K562 (cell line): ENCODE measurements around the gene HPCAL1. TPM values are rescaled to one million over a fixed set of nuclear protein-coding genes. Genes with fewer than 3 reads are reported as not detected.

Experiments
- BCOR ChIP-seq: fragments of 450-650 bp; IDR thresholded peaks from 2 replicates; pipeline ENCODE4 v1.6.1; 2016
- CCNT2 ChIP-seq: IDR thresholded peaks from 2 replicates; pipeline ENCODE4 v1.6.1; 2011; ENCODE audit warnings: borderline replicate concordance, low read depth, mild to moderate bottlenecking, moderate library complexity, mixed read lengths, low read length; ENCODE audit not compliant: insufficient read length; ENCODE audit errors: extremely low read depth
- DPF2 ChIP-seq: fragments of 450-650 bp; IDR thresholded peaks from 2 replicates; pipeline ENCODE4 v1.6.1; 2016
- EGR1 ChIP-seq: fragments of 450-650 bp; conservative IDR thresholded peaks from 2 replicates; pipeline ENCODE4 v1.6.1; 2017; ENCODE audit warnings: mild to moderate bottlenecking
- ESRRA ChIP-seq: fragments of 450-650 bp; IDR thresholded peaks from 2 replicates; pipeline ENCODE4 v1.6.1; 2014; ENCODE audit warnings: low read depth, mild to moderate bottlenecking, moderate library complexity, borderline replicate concordance
- MAFK ChIP-seq: IDR thresholded peaks from 2 replicates; pipeline ENCODE4 v1.6.1; 2011; ENCODE audit warnings: low read length, improper control_type of control experiment
- NFE2L1 ChIP-seq: fragments of 450-650 bp; IDR thresholded peaks from 2 replicates; pipeline ENCODE4 v1.6.1; 2016; ENCODE audit warnings: missing genetic modification characterization, low read depth, mild to moderate bottlenecking, missing compliant biosample characterization, moderate library complexity, borderline replicate concordance
- NRF1 ChIP-seq, 2 experiments: fragments of 450-650 bp; IDR thresholded peaks in 1 of 2; conservative IDR thresholded peaks in 1 of 2; 2 replicates each; pipeline ENCODE4 v1.6.1; 2014; ENCODE audit warnings: mild to moderate bottlenecking in 2 of 2
- PTTG1 ChIP-seq: fragments of 450-650 bp; IDR thresholded peaks from 2 replicates; pipeline ENCODE4 v1.6.1; 2016; ENCODE audit warnings: low read depth, mild to moderate bottlenecking, missing genetic modification characterization, missing compliant biosample characterization
- RAD51 ChIP-seq: fragments of 450-650 bp; IDR thresholded peaks from 2 replicates; pipeline ENCODE4 v1.7.1; 2016; ENCODE audit warnings: low read depth, mild to moderate bottlenecking, borderline replicate concordance
- SMARCA4 ChIP-seq: fragments of 450-650 bp; IDR thresholded peaks from 2 replicates; pipeline ENCODE4 v1.6.1; 2016
- SMARCE1 ChIP-seq: fragments of 450-650 bp; IDR thresholded peaks from 2 replicates; pipeline ENCODE4 v1.7.1; 2016; ENCODE audit warnings: mild to moderate bottlenecking
- TBL1XR1 ChIP-seq, 2 experiments: IDR thresholded peaks; 2 replicates each; pipeline ENCODE4 v1.6.1; 2012; ENCODE audit warnings: improper control_type of control experiment in 2 of 2, low read length in 2 of 2, mild to moderate bottlenecking in 1 of 2
- ZEB2 ChIP-seq: fragments of 450-650 bp; IDR thresholded peaks from 2 replicates; pipeline ENCODE4 v1.6.1; 2016
- ZFP1 ChIP-seq: fragments of 450-650 bp; formaldehyde crosslinking; IDR thresholded peaks from 2 replicates; pipeline ENCODE4 v1.4.0; 2020; ENCODE audit warnings: mild to moderate bottlenecking, mixed read lengths
- ZNF764 ChIP-seq: fragments of 250-450 bp; sonication (Bioruptor Pico); IDR thresholded peaks from 2 replicates; pipeline ENCODE4 v1.4.0; 2020; ENCODE audit warnings: low read depth, mild to moderate bottlenecking, moderate library complexity
- polyA plus RNA-seq, 8 experiments: library from polyadenylated mRNA; depleted of rRNA in 4 of 8; stranded (reverse) in 5 of 8; unstranded in 3 of 8; fragments of >200 nt; fragmentation: Nextera tagmentation in 2 of 8; fragmentation: Illumina TruSeq in 1 of 8; extraction: Ambion mirVana in 2 of 8; extraction: Trizol in 1 of 8; gene quantifications; 2 replicates each; pipeline versions ENCODE4 v1.2.1 to v1.2.3, GENCODE V29; 2011 to 2014; ENCODE audit warnings: inconsistent platforms in 1 of 8, missing spikeins in 1 of 8
- total RNA-seq, 7 experiments: library from RNA; depleted of rRNA in 6 of 7; stranded (reverse); fragments of >200 nt in 6 of 7; fragmentation: Illumina TruSeq in 2 of 7; extraction: Trizol in 2 of 7; gene quantifications; 2 replicates each; pipeline versions ENCODE4 v1.2.1 to v1.2.3, GENCODE V29; 2011 to 2021; ENCODE audit warnings: low replicate concordance in 1 of 7
- TF ChIP-seq, protein P1 (sequence below): IDR thresholded peaks from 3 replicates; pipeline ENCODE4 v1.6.1; 2011; ENCODE audit warnings: borderline replicate concordance, mild to moderate bottlenecking, moderate library complexity; ENCODE audit not compliant: insufficient read length; ENCODE audit errors: extremely low read depth
- TF ChIP-seq, protein P2 (sequence below): fragments of 250-450 bp; sonication (Bioruptor Pico); IDR thresholded peaks from 2 replicates; pipeline ENCODE4 v1.8.0; 2022; ENCODE audit warnings: moderate library complexity, mild to moderate bottlenecking, inconsistent platforms
- TF ChIP-seq, protein P3 (sequence below): fragments of 250-450 bp; sonication (Bioruptor Pico); IDR thresholded peaks from 2 replicates; pipeline ENCODE4 v1.4.0; 2020; ENCODE audit warnings: mild to moderate bottlenecking, moderate library complexity
- TF ChIP-seq, protein P4 (sequence below), 2 experiments: fragments of 450-650 bp in 1 of 2; sonication (generic) in 1 of 2; formaldehyde crosslinking in 1 of 2; IDR thresholded peaks in 1 of 2; conservative IDR thresholded peaks in 1 of 2; 2 replicates each; pipeline versions ENCODE4 v1.6.1 to v1.8.1; 2016 to 2023; ENCODE audit warnings: mild to moderate bottlenecking in 2 of 2, moderate library complexity in 2 of 2, inconsistent platforms in 1 of 2, missing genetic modification reagents in 1 of 2
- TF ChIP-seq, protein P5 (sequence below): fragments of 450-650 bp; IDR thresholded peaks from 2 replicates; pipeline ENCODE4 v1.6.1; 2016; ENCODE audit warnings: missing biosample characterization, missing genetic modification characterization

HPCAL1 gene
- total and polyA plus RNA-seq, 9 of the 15 experiments (the other 6 are each of a cell fraction or from before 2014, with no cell fraction given) = 2.7 to 65.5 (median 23.9) TPM

DNA sequence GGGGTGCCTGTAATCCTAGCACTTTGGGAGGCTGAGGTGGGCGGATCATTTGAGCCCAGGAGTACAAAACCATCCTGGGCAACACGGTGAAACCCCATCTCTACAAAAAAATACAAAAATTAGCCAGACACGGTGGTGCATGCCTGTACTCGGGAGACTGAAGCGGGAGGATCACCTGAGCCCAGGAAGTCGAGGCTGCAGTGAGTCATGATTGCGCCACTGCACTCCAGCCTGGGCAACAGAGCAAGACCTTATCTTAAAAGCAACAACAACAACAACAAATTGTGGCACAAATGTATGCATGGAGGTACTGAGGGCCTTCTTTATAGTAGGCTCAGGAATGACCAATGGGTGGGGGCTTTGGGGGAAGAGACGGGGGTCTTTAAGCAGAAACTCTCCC lies 38.5 kb downstream of the HPCAL1 start (continued):
- TF ChIP-seq, protein P1, sequence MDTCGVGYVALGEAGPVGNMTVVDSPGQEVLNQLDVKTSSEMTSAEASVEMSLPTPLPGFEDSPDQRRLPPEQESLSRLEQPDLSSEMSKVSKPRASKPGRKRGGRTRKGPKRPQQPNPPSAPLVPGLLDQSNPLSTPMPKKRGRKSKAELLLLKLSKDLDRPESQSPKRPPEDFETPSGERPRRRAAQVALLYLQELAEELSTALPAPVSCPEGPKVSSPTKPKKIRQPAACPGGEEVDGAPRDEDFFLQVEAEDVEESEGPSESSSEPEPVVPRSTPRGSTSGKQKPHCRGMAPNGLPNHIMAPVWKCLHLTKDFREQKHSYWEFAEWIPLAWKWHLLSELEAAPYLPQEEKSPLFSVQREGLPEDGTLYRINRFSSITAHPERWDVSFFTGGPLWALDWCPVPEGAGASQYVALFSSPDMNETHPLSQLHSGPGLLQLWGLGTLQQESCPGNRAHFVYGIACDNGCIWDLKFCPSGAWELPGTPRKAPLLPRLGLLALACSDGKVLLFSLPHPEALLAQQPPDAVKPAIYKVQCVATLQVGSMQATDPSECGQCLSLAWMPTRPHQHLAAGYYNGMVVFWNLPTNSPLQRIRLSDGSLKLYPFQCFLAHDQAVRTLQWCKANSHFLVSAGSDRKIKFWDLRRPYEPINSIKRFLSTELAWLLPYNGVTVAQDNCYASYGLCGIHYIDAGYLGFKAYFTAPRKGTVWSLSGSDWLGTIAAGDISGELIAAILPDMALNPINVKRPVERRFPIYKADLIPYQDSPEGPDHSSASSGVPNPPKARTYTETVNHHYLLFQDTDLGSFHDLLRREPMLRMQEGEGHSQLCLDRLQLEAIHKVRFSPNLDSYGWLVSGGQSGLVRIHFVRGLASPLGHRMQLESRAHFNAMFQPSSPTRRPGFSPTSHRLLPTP = no peak
- TF ChIP-seq DPF2 (peak; percentile 61; the same call in 1 of the 2 replicates), SMARCA4 (peak; percentile 55), MAFK (no peak), NRF1 (conservative IDR thresholded peaks at IDR 0.05 in 1 of 2, IDR thresholded peaks at IDR 0.05 in 1 of 2) (no peak), RAD51 (no peak), TBL1XR1 (IDR thresholded peaks at IDR 0.05; ENCODE audit: low read length in 2 of 2) (no peak), ESRRA (no peak), SMARCE1 (peak; percentile 47), PTTG1 (tag) (no peak), CCNT2 (no peak), ZEB2 (0 out of 2 replicates have a peak, but pooled peaks have one; percentile 21), ZFP1 (no peak), ZNF764 (CRISPR knock-in tag) (no peak), NFE2L1 (tag) (no peak), BCOR (peak; percentile 62; the same call in 1 of the 2 replicates), EGR1 (peak; percentile 9; the same call in 1 of the 2 replicates)
- TF ChIP-seq, protein P2, sequence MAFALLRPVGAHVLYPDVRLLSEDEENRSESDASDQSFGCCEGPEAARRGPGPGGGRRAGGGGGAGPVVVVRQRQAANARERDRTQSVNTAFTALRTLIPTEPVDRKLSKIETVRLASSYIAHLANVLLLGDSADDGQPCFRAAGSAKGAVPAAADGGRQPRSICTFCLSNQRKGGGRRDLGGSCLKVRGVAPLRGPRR (CRISPR knock-in tag) = no peak
- TF ChIP-seq, protein P3, sequence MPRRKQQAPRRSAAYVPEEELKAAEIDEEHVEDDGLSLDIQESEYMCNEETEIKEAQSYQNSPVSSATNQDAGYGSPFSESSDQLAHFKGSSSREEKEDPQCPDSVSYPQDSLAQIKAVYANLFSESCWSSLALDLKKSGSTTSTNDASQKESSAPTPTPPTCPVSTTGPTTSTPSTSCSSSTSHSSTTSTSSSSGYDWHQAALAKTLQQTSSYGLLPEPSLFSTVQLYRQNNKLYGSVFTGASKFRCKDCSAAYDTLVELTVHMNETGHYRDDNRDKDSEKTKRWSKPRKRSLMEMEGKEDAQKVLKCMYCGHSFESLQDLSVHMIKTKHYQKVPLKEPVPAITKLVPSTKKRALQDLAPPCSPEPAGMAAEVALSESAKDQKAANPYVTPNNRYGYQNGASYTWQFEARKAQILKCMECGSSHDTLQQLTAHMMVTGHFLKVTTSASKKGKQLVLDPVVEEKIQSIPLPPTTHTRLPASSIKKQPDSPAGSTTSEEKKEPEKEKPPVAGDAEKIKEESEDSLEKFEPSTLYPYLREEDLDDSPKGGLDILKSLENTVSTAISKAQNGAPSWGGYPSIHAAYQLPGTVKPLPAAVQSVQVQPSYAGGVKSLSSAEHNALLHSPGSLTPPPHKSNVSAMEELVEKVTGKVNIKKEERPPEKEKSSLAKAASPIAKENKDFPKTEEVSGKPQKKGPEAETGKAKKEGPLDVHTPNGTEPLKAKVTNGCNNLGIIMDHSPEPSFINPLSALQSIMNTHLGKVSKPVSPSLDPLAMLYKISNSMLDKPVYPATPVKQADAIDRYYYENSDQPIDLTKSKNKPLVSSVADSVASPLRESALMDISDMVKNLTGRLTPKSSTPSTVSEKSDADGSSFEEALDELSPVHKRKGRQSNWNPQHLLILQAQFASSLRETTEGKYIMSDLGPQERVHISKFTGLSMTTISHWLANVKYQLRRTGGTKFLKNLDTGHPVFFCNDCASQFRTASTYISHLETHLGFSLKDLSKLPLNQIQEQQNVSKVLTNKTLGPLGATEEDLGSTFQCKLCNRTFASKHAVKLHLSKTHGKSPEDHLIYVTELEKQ (CRISPR knock-in tag) = no peak
- TF ChIP-seq, protein P4, sequence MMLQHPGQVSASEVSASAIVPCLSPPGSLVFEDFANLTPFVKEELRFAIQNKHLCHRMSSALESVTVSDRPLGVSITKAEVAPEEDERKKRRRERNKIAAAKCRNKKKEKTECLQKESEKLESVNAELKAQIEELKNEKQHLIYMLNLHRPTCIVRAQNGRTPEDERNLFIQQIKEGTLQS (IDR thresholded peaks at IDR 0.05) = peak; percentile 93
- TF ChIP-seq, protein P4 (CRISPR knock-in tag; conservative IDR thresholded peaks at IDR 0.05) = no peak
- TF ChIP-seq, protein P5, sequence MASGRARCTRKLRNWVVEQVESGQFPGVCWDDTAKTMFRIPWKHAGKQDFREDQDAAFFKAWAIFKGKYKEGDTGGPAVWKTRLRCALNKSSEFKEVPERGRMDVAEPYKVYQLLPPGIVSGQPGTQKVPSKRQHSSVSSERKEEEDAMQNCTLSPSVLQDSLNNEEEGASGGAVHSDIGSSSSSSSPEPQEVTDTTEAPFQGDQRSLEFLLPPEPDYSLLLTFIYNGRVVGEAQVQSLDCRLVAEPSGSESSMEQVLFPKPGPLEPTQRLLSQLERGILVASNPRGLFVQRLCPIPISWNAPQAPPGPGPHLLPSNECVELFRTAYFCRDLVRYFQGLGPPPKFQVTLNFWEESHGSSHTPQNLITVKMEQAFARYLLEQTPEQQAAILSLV (tag) = peak; percentile 59
